SK-N-MC (cell line): ENCODE data around the gene XAF1.

Experiments
- DNase-seq: peaks from one replicate; pipeline ENCODE4 v3.0.0-alpha.2; 2011; ENCODE audit warnings: low read depth, low spot score
- H3K27ac ChIP-seq: fragments of 200-600 bp; sonication (generic); 2 replicates; pipeline ENCODE4 v1.5.1; 2016; ENCODE audit warnings: mixed run types
- H3K36me3 ChIP-seq: fragments of 200-600 bp; sonication (generic); 2 replicates; pipeline ENCODE4 v1.6.1; 2017; ENCODE audit warnings: antibody characterized with exemption, low read length, mixed read lengths; ENCODE audit not compliant: insufficient read depth
- H3K4me3 ChIP-seq: fragments of 200-600 bp; sonication (generic); 2 replicates; pipeline ENCODE4 v1.5.1; 2016
- H3K9ac ChIP-seq: fragments of 200-600 bp; sonication (generic); 2 replicates; pipeline ENCODE4 v1.8.0; 2017; ENCODE audit warnings: mixed run types, mixed read lengths; ENCODE audit not compliant: insufficient read length
- H3K9me3 ChIP-seq: fragments of 200-600 bp; sonication (generic); 2 replicates; pipeline ENCODE4 v1.6.1; 2017; ENCODE audit warnings: low read depth, mild to moderate bottlenecking, antibody characterized with exemption, low read length, moderate library complexity, mixed read lengths
- EZH2 ChIP-seq: fragments of 200-600 bp; sonication (generic); IDR thresholded peaks from one replicate; pipeline ENCODE4 v1.6.1; 2017; ENCODE audit warnings: antibody characterized with exemption
- FOXP2 ChIP-seq: optimal IDR thresholded peaks from 2 replicates; pipeline ENCODE3; 2011; ENCODE audit warnings: mild to moderate bottlenecking, moderate library complexity; ENCODE audit not compliant: insufficient read depth; ENCODE audit errors: extremely low read length, control extremely low read depth
- POLR2AphosphoS5 ChIP-seq: IDR thresholded peaks from 2 replicates; pipeline ENCODE4 v1.6.1; 2012; ENCODE audit warnings: mild to moderate bottlenecking, low read depth, low read length, borderline replicate concordance

Gene XAF1

GRCh38 chr17:6787081-6787693 lies 31.3 kb downstream of the XAF1 start:
- TF ChIP-seq FOXP2 (no peak), EZH2 (no peak)
- Histone ChIP-seq H3K27ac (no peak overlapping the region), H3K9ac (no peak overlapping the region), H3K36me3 (no peaks in the 10 kb centered on the region), H3K9me3 (no peaks in the 10 kb centered on the region), H3K4me3 (no peak overlapping the region)
- no peak for DNase-seq

- H3K4me3 ChIP-seq: no peak overlapping the region
- no peak overlapping the region for H3K27ac ChIP-seq
- DNase-seq: no peak
- no peaks in the 10 kb centered on the region for H3K36me3 ChIP-seq
- no peak for TF ChIP-seq EZH2
- no peak for TF ChIP-seq FOXP2
- TF ChIP-seq POLR2AphosphoS5: no peak
- H3K9ac ChIP-seq: no peak overlapping the region
- no peaks in the 10 kb centered on the region for H3K9me3 ChIP-seq
Observed at GRCh38 chr17:6789146-6789545, 33.3 kb downstream of the XAF1 start.

- Histone ChIP-seq H3K9me3 (no peaks in the 10 kb centered on the region), H3K9ac (no peak overlapping the region)
Observed at GRCh38 chr17:6793748-6794493, 38.1 kb downstream of the XAF1 start.

GRCh38 chr17:6796017-6796886 lies 40.4 kb downstream of the XAF1 start:
- Histone ChIP-seq H3K9ac (no peak overlapping the region), H3K36me3 (no peaks in the 10 kb centered on the region), H3K4me3 (no peak overlapping the region), H3K9me3 (no peaks in the 10 kb centered on the region), H3K27ac (no peak overlapping the region)
- no peak for DNase-seq
- TF ChIP-seq EZH2 (no peak), POLR2AphosphoS5 (no peak), FOXP2 (no peak)

More at GRCh38 chr17:6793748-6794493, 38.1 kb downstream of the XAF1 start:
- no peaks in the 10 kb centered on the region for H3K36me3 ChIP-seq
- no peak overlapping the region for H3K4me3 ChIP-seq
- no peak for TF ChIP-seq FOXP2
- no peak for TF ChIP-seq POLR2AphosphoS5
- TF ChIP-seq EZH2: no peak
- no peak for DNase-seq
- no peak overlapping the region for H3K27ac ChIP-seq

GRCh38 chr17:6796887-6797490 lies 41.1 kb downstream of the XAF1 start:
- no peak overlapping the region for H3K27ac ChIP-seq
- no peak overlapping the region for H3K4me3 ChIP-seq
- no peaks in the 10 kb centered on the region for H3K36me3 ChIP-seq
- DNase-seq: no peak
- H3K9me3 ChIP-seq: no peaks in the 10 kb centered on the region
- no peak for TF ChIP-seq POLR2AphosphoS5
- TF ChIP-seq EZH2: no peak
- no peak for TF ChIP-seq FOXP2
- H3K9ac ChIP-seq: no peak overlapping the region

GRCh38 chr17:6797718-6798351 lies 42.0 kb downstream of the XAF1 start:
- no peak for DNase-seq

GRCh38 chr17:6799738-6800137 lies 43.9 kb downstream of the XAF1 start:
- no peaks in the 10 kb centered on the region for H3K9me3 ChIP-seq
- TF ChIP-seq EZH2 (no peak), FOXP2 (no peak), POLR2AphosphoS5 (no peak)
- H3K9ac ChIP-seq: no peak overlapping the region
- no peaks in the 10 kb centered on the region for H3K36me3 ChIP-seq
- H3K4me3 ChIP-seq: no peak overlapping the region
- H3K27ac ChIP-seq: no peak overlapping the region
- DNase-seq: no peak

More at GRCh38 chr17:6797718-6798351, 42.0 kb downstream of the XAF1 start:
- Histone ChIP-seq H3K4me3 (no peak overlapping the region), H3K27ac (no peak overlapping the region), H3K9me3 (no peaks in the 10 kb centered on the region), H3K9ac (no peak overlapping the region), H3K36me3 (no peaks in the 10 kb centered on the region)
- TF ChIP-seq EZH2 (no peak), POLR2AphosphoS5 (no peak), FOXP2 (no peak)
